ENCODE data around the gene PRDM8.

PRDM8 gene

DNA sequence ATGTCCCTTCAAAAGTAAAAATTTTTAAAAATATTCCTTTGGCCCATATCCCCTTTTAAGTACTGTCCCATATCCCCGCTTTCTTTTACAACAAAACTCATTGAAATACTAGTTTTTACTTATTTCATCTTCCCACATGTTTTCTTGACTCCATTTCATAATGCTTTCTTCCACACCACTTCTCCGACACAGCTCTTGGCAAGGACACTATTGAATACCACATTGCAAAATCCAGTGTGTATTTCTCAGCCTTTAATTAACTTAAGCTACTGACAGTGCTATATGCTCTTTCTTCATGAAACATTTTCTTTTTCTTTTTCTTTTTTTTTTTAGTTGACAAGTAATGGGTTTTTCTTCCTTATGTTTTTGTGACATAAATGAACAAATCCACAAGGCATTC is 28.8 kb downstream of the PRDM8 start:
- ChIA-PET POLR2A (no interaction called here), CTCF (interaction anchor here (1.0 kb wide), 1 partner anchor 10 kb away, joined by 3 read pairs; no protein-coding TSS in a partner anchor)
- Histone ChIP-seq H3K36me3 (ENCODE audit: control insufficient read depth in 2 of 2, insufficient read depth in 1 of 2, low read length in 2 of 2) (no peaks in the 10 kb centered on the region), H3K4me1 (ENCODE audit: control insufficient read depth, insufficient read depth, low read length) (no peaks in the 10 kb centered on the region), H3K9me3 (ENCODE audit: control insufficient read depth, insufficient read depth, low read depth, low read length) (no peaks in the 10 kb centered on the region), H3K27ac (ENCODE audit: extremely low read depth, low read depth, low read length) (no peak overlapping the region), H3K4me3 (ENCODE audit: low read depth, low read length) (no peak overlapping the region)
- TF ChIP-seq, protein P1, sequence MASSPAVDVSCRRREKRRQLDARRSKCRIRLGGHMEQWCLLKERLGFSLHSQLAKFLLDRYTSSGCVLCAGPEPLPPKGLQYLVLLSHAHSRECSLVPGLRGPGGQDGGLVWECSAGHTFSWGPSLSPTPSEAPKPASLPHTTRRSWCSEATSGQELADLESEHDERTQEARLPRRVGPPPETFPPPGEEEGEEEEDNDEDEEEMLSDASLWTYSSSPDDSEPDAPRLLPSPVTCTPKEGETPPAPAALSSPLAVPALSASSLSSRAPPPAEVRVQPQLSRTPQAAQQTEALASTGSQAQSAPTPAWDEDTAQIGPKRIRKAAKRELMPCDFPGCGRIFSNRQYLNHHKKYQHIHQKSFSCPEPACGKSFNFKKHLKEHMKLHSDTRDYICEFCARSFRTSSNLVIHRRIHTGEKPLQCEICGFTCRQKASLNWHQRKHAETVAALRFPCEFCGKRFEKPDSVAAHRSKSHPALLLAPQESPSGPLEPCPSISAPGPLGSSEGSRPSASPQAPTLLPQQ (tag by site-specific recombination; IDR thresholded peaks at IDR 0.05), result no peak
- no peak for TF ChIP-seq SCRT2 (tag by site-specific recombination; IDR thresholded peaks at IDR 0.05)
- TF ChIP-seq ZNF792 (tag by site-specific recombination; IDR thresholded peaks at IDR 0.05), result no peak
- TF ChIP-seq ZNF426 (tag by site-specific recombination; IDR thresholded peaks at IDR 0.05), result no peak
- no peak for TF ChIP-seq SP3 (tag by site-specific recombination; IDR thresholded peaks at IDR 0.05)
- no peak for TF ChIP-seq ZNF664 (tag by site-specific recombination; IDR thresholded peaks at IDR 0.05)
- TF ChIP-seq, protein P2, sequence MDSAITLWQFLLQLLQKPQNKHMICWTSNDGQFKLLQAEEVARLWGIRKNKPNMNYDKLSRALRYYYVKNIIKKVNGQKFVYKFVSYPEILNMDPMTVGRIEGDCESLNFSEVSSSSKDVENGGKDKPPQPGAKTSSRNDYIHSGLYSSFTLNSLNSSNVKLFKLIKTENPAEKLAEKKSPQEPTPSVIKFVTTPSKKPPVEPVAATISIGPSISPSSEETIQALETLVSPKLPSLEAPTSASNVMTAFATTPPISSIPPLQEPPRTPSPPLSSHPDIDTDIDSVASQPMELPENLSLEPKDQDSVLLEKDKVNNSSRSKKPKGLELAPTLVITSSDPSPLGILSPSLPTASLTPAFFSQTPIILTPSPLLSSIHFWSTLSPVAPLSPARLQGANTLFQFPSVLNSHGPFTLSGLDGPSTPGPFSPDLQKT (IDR thresholded peaks at IDR 0.05; ENCODE audit: borderline replicate concordance, low read depth, low read length), result no peak
- TF ChIP-seq ZNF239 (tag by site-specific recombination; IDR thresholded peaks at IDR 0.05), result no peak
- TF ChIP-seq TRIM28 (IDR thresholded peaks at IDR 0.05; ENCODE audit: borderline replicate concordance, low read length), result no peak
- no peak for TF ChIP-seq ZNF777 (tag by site-specific recombination; IDR thresholded peaks at IDR 0.05; ENCODE audit: borderline replicate concordance)
- no peak for TF ChIP-seq MZF1 (tag by site-specific recombination; IDR thresholded peaks at IDR 0.05; ENCODE audit: borderline replicate concordance)
- no peak for TF ChIP-seq KLF9 (tag by site-specific recombination; IDR thresholded peaks at IDR 0.05; ENCODE audit: low read depth)

DNA sequence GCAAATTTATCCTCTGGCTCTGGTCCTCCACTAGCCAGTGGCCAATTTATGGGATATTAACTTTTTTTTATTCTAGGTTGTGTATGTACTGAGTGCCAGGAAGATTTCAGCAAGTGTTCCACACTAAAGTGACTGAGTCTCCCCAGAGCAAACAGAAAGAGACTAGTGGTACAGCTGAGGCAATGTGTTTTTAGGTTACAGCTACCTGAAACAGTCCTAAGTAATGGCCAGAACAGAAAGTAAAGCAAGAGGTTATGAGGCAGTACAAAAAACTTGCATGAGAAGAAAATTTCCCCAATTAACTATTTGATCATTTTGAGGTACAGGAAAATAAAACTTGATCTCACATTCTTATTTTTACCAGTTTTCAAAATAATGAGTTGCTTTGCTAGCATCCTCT is 31.2 kb downstream of the PRDM8 start:
- ChIA-PET CTCF (no interaction called here), POLR2A (no interaction called here)
- H3K4me1 ChIP-seq (ENCODE audit: control insufficient read depth, insufficient read depth, low read length), result no peaks in the 10 kb centered on the region
- no peaks in the 10 kb centered on the region for H3K36me3 ChIP-seq (ENCODE audit: control insufficient read depth in 2 of 2, insufficient read depth in 1 of 2, low read length in 2 of 2)
- no peak overlapping the region for H3K27ac ChIP-seq (ENCODE audit: extremely low read depth, low read depth, low read length)
- no peak overlapping the region for H3K4me3 ChIP-seq (ENCODE audit: low read depth, low read length)
- no peaks in the 10 kb centered on the region for H3K9me3 ChIP-seq (ENCODE audit: control insufficient read depth, insufficient read depth, low read depth, low read length)
- TF ChIP-seq, protein P3, sequence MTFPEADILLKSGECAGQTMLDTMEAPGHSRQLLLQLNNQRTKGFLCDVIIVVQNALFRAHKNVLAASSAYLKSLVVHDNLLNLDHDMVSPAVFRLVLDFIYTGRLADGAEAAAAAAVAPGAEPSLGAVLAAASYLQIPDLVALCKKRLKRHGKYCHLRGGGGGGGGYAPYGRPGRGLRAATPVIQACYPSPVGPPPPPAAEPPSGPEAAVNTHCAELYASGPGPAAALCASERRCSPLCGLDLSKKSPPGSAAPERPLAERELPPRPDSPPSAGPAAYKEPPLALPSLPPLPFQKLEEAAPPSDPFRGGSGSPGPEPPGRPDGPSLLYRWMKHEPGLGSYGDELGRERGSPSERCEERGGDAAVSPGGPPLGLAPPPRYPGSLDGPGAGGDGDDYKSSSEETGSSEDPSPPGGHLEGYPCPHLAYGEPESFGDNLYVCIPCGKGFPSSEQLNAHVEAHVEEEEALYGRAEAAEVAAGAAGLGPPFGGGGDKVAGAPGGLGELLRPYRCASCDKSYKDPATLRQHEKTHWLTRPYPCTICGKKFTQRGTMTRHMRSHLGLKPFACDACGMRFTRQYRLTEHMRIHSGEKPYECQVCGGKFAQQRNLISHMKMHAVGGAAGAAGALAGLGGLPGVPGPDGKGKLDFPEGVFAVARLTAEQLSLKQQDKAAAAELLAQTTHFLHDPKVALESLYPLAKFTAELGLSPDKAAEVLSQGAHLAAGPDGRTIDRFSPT (tag by site-specific recombination; IDR thresholded peaks at IDR 0.05), result no peak
- TF ChIP-seq SCRT1 (tag by site-specific recombination; IDR thresholded peaks at IDR 0.05; ENCODE audit: borderline replicate concordance) (no peak), SCRT2 (tag by site-specific recombination; IDR thresholded peaks at IDR 0.05) (no peak), ZFP69B (tag by site-specific recombination; IDR thresholded peaks at IDR 0.05) (no peak), ZNF544 (tag by site-specific recombination; IDR thresholded peaks at IDR 0.05) (no peak), RBAK (tag by site-specific recombination; IDR thresholded peaks at IDR 0.05) (no peak), ZNF202 (tag by site-specific recombination; IDR thresholded peaks at IDR 0.05; ENCODE audit: borderline replicate concordance) (no peak), GFI1B (tag by site-specific recombination; IDR thresholded peaks at IDR 0.05) (no peak), ZNF302 (tag by site-specific recombination; IDR thresholded peaks at IDR 0.05; ENCODE audit: low read depth) (no peak), ZNF510 (tag by site-specific recombination; IDR thresholded peaks at IDR 0.05; ENCODE audit: insufficient replicate concordance) (no peak), KLF10 (tag by site-specific recombination; IDR thresholded peaks at IDR 0.05) (no peak)
- TF ChIP-seq, protein P4, sequence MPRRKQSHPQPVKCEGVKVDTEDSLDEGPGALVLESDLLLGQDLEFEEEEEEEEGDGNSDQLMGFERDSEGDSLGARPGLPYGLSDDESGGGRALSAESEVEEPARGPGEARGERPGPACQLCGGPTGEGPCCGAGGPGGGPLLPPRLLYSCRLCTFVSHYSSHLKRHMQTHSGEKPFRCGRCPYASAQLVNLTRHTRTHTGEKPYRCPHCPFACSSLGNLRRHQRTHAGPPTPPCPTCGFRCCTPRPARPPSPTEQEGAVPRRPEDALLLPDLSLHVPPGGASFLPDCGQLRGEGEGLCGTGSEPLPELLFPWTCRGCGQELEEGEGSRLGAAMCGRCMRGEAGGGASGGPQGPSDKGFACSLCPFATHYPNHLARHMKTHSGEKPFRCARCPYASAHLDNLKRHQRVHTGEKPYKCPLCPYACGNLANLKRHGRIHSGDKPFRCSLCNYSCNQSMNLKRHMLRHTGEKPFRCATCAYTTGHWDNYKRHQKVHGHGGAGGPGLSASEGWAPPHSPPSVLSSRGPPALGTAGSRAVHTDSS (tag by site-specific recombination; IDR thresholded peaks at IDR 0.05), result no peak
- TF ChIP-seq, protein P5, sequence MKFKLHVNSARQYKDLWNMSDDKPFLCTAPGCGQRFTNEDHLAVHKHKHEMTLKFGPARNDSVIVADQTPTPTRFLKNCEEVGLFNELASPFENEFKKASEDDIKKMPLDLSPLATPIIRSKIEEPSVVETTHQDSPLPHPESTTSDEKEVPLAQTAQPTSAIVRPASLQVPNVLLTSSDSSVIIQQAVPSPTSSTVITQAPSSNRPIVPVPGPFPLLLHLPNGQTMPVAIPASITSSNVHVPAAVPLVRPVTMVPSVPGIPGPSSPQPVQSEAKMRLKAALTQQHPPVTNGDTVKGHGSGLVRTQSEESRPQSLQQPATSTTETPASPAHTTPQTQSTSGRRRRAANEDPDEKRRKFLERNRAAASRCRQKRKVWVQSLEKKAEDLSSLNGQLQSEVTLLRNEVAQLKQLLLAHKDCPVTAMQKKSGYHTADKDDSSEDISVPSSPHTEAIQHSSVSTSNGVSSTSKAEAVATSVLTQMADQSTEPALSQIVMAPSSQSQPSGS (tag by site-specific recombination; IDR thresholded peaks at IDR 0.05; ENCODE audit: low read depth), result no peak
- TF ChIP-seq, protein P6, sequence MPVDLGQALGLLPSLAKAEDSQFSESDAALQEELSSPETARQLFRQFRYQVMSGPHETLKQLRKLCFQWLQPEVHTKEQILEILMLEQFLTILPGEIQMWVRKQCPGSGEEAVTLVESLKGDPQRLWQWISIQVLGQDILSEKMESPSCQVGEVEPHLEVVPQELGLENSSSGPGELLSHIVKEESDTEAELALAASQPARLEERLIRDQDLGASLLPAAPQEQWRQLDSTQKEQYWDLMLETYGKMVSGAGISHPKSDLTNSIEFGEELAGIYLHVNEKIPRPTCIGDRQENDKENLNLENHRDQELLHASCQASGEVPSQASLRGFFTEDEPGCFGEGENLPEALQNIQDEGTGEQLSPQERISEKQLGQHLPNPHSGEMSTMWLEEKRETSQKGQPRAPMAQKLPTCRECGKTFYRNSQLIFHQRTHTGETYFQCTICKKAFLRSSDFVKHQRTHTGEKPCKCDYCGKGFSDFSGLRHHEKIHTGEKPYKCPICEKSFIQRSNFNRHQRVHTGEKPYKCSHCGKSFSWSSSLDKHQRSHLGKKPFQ (tag by site-specific recombination; IDR thresholded peaks at IDR 0.05), result no peak
